Heart left ventricle (tissue), 13 donors: ENCODE results near the gene SIVA1.

Source experiments
- POLR2A ChIP-seq, 2 donors: fragments of 450-650 bp; IDR thresholded peaks; one replicate each; pipeline ENCODE4 v1.6.1; 2017; ENCODE audit warnings: antibody characterized with exemption in 2 of 2, mild to moderate bottlenecking in 2 of 2, moderate library complexity in 2 of 2
- TF ChIP-seq, protein P1 (sequence below), 12 donors: fragments of 200-600 bp; sonication (generic) in 4 of 12; IDR thresholded peaks; one replicate each; pipeline versions ENCODE4 v1.5.0 to v1.8.0; 2018 to 2022; ENCODE audit warnings: antibody characterized with exemption in 12 of 12, mild to moderate bottlenecking in 5 of 12
- donor health status: ischemic (EF 13 %, LVEDD 7.1; RV severe dilation, severe dysfunction).
- donor health status: DM: no; HTN: yes; CAD: no.
- donor health status: DM: no; HTN: no; CAD: no.
- donor health status: ischemic (EF 25% LVEDD 6.9; RV normal size, moderate dysfunction).
- donor health status: ischemic (EF 25% LVEDD 5.7; RV mildly dilated, moderate dysfunction).
- donor health status: ischemic (EF 35%, LVEDD 5.7; RV mildly dilated, moderate dysfunction).
- donor health status: nonischemic (EF 11% LVEDD 7.7; RV severe dilation, severe dysfunction).
- donor health status: DM: yes; HTN: yes; CAD: no.
- donor health status: PGD.
- donor health status: ischemic (EF 29% LVEDD 5.4; RV normal size, mild dysfunction).
- donor health status: nonischemic (EF 23%, LVEDD 6.1; RV moderate dilation, normal function).

DNA sequence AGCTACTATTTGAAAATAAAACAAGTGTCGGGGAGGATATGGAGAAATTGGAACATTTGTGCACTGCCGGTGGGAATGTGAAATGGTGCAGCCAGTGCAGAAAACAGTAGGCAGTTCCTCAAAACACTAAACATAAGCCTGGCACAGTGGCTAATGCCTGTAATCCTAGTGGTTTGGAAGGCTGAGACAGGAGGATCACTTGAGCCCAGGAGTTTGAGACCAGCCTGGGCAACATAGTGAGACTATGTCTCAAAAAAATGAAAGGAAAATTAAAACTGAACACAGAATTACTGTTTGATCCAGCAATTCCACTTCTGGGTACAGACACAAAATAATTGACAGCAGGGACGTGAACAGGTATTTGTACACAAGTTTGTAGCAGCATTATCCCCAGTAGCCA is 12.6 kb downstream of the SIVA1 start:
- TF ChIP-seq, protein P1, sequence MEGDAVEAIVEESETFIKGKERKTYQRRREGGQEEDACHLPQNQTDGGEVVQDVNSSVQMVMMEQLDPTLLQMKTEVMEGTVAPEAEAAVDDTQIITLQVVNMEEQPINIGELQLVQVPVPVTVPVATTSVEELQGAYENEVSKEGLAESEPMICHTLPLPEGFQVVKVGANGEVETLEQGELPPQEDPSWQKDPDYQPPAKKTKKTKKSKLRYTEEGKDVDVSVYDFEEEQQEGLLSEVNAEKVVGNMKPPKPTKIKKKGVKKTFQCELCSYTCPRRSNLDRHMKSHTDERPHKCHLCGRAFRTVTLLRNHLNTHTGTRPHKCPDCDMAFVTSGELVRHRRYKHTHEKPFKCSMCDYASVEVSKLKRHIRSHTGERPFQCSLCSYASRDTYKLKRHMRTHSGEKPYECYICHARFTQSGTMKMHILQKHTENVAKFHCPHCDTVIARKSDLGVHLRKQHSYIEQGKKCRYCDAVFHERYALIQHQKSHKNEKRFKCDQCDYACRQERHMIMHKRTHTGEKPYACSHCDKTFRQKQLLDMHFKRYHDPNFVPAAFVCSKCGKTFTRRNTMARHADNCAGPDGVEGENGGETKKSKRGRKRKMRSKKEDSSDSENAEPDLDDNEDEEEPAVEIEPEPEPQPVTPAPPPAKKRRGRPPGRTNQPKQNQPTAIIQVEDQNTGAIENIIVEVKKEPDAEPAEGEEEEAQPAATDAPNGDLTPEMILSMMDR (IDR thresholded peaks at IDR 0.05), result no peak
- no peak for TF ChIP-seq POLR2A (IDR thresholded peaks at IDR 0.05)
